ENCODE results near the gene VAV2. TPM values are rescaled to one million over a fixed set of nuclear protein-coding genes. Genes with fewer than 3 reads are reported as not detected.

Gene VAV2
- total and polyA plus RNA-seq, 4 donors: 13.0 to 28.2 (median 16.3) TPM

DNA sequence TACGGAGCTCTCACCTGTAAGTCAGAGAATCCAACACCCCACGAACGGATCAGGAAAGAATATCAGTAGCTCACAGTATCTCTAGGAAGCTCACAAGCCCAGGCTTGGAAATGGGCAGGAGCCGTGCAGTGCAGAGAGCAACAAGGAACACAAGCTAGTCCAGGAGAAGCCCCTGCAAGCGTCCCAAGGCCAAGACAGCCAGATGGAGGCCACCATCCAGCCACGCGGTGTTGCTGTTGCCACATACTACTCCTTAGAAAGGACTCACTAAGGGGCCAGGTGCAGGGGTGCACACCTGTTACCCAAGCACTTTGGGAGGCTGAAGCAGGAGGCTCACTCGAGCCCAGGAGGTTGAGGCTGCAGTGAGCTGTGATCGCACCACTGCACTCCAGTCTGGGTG is 15.4 kb upstream of the VAV2 start:
- no peak for ATAC-seq (ENCODE audit: insufficient read depth, low FRiP score)
- Histone ChIP-seq H3K27ac (ENCODE audit: low read depth in 1 of 2, low read length in 1 of 2) (no peak overlapping the region), H3K36me3 (ENCODE audit: control insufficient read depth in 4 of 4, insufficient read depth in 4 of 4, low read length in 4 of 4) (no peaks in the 10 kb centered on the region), H3K27me3 (ENCODE audit: control insufficient read depth in 3 of 3, insufficient read depth in 3 of 3, low read length in 2 of 3) (no peaks in the 10 kb centered on the region), H3K9me3 (ENCODE audit: control insufficient read depth in 4 of 4, insufficient read depth in 3 of 4, low read length in 3 of 4) (no peaks in the 10 kb centered on the region), H3K4me3 (no peak overlapping the region), H3K4me1 (ENCODE audit: control insufficient read depth in 5 of 5, insufficient read depth in 5 of 5, low read length in 5 of 5) (peaks cover 0 to 7% (median 0%) of the 10 kb centered on the region in 5 donors), H3K9ac (ENCODE audit: insufficient read depth in 1 of 2, low read length in 2 of 2) (no peak overlapping the region)
- TF ChIP-seq, protein P1, sequence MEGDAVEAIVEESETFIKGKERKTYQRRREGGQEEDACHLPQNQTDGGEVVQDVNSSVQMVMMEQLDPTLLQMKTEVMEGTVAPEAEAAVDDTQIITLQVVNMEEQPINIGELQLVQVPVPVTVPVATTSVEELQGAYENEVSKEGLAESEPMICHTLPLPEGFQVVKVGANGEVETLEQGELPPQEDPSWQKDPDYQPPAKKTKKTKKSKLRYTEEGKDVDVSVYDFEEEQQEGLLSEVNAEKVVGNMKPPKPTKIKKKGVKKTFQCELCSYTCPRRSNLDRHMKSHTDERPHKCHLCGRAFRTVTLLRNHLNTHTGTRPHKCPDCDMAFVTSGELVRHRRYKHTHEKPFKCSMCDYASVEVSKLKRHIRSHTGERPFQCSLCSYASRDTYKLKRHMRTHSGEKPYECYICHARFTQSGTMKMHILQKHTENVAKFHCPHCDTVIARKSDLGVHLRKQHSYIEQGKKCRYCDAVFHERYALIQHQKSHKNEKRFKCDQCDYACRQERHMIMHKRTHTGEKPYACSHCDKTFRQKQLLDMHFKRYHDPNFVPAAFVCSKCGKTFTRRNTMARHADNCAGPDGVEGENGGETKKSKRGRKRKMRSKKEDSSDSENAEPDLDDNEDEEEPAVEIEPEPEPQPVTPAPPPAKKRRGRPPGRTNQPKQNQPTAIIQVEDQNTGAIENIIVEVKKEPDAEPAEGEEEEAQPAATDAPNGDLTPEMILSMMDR (IDR thresholded peaks at IDR 0.05; ENCODE audit: control extremely low read depth, extremely low read depth): no peak
- no peak for DNase-seq
- 80 to 82% methylated on average over 9 of the region's 9 CpGs for whole genome bisulfite sequencing, 2 donors

DNA sequence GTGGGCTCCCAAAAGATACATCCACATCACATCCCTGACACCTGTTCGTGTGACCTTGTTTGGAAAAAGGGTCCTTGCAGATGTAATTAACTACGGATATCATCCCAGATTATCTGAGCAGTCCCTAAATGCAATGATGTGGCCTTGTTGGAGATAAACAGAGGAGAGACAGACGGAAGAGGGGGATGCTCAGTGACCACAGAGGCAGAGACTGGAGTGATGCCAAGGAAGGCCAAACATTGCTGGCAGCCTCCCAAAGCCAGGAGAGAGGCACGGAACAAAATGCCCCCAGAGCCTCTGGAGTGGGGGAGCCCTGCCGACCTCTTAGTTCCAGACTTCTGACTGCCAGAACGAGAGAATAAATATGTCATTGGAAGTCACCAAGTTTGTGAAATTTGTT is 15.0 kb upstream of the VAV2 start:
- Histone ChIP-seq H3K4me1 (ENCODE audit: control insufficient read depth in 5 of 5, insufficient read depth in 5 of 5, low read length in 5 of 5) (peaks cover 0 to 7% (median 0%) of the 10 kb centered on the region in 5 donors), H3K27me3 (ENCODE audit: control insufficient read depth in 3 of 3, insufficient read depth in 3 of 3, low read length in 2 of 3) (no peaks in the 10 kb centered on the region), H3K36me3 (ENCODE audit: control insufficient read depth in 4 of 4, insufficient read depth in 4 of 4, low read length in 4 of 4) (no peaks in the 10 kb centered on the region), H3K9ac (ENCODE audit: insufficient read depth in 1 of 2, low read length in 2 of 2) (no peak overlapping the region), H3K27ac (ENCODE audit: low read depth in 1 of 2, low read length in 1 of 2) (no peak overlapping the region), H3K9me3 (ENCODE audit: control insufficient read depth in 4 of 4, insufficient read depth in 3 of 4, low read length in 3 of 4) (no peaks in the 10 kb centered on the region), H3K4me3 (no peak overlapping the region)
- 33 to 38% methylated on average over 6 of the region's 6 CpGs for WGBS, 2 donors
- ATAC-seq (ENCODE audit: insufficient read depth, low FRiP score): no peak
- DNase-seq: peak in 1 of 3 donors; percentile 21
- TF ChIP-seq, protein P1 (IDR thresholded peaks at IDR 0.05; ENCODE audit: control extremely low read depth, extremely low read depth): no peak

DNA sequence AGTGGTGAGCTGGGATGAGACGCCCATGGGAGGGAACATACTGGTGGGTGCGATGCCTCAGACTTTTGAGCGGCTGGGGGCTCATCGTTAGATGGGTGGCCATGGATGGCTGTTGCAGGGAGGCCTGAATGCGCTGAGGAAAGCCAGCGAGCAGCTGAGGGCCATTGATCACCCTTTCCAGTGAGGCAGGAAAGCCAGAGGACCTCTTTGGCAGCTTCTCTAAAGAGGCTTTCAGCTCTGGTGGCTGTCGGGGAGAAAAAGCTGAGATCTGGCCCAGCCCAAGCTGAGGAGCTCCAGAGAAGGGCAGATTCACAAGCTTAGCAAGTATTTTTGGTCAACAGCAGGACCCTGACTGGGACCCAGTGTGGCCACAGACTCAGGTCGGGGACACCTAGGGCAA is 13.3 kb upstream of the VAV2 start:
- 88 to 90% methylated on average over 8 of the region's 8 CpGs for WGBS, 2 donors
- Histone ChIP-seq H3K27me3 (ENCODE audit: control insufficient read depth in 3 of 3, insufficient read depth in 3 of 3, low read length in 2 of 3) (no peaks in the 10 kb centered on the region), H3K4me3 (no peak overlapping the region), H3K9ac (ENCODE audit: insufficient read depth in 1 of 2, low read length in 2 of 2) (no peak overlapping the region), H3K36me3 (ENCODE audit: control insufficient read depth in 4 of 4, insufficient read depth in 4 of 4, low read length in 4 of 4) (no peaks in the 10 kb centered on the region), H3K4me1 (ENCODE audit: control insufficient read depth in 5 of 5, insufficient read depth in 5 of 5, low read length in 5 of 5) (peaks cover 0 to 8% (median under 1%) of the 10 kb centered on the region in 5 donors), H3K9me3 (ENCODE audit: control insufficient read depth in 4 of 4, insufficient read depth in 3 of 4, low read length in 3 of 4) (no peaks in the 10 kb centered on the region), H3K27ac (ENCODE audit: low read depth in 1 of 2, low read length in 1 of 2) (no peak overlapping the region)
- no peak for ATAC-seq (ENCODE audit: insufficient read depth, low FRiP score)
- TF ChIP-seq, protein P1 (IDR thresholded peaks at IDR 0.05; ENCODE audit: control extremely low read depth, extremely low read depth): no peak
- DNase-seq: no peak

DNA sequence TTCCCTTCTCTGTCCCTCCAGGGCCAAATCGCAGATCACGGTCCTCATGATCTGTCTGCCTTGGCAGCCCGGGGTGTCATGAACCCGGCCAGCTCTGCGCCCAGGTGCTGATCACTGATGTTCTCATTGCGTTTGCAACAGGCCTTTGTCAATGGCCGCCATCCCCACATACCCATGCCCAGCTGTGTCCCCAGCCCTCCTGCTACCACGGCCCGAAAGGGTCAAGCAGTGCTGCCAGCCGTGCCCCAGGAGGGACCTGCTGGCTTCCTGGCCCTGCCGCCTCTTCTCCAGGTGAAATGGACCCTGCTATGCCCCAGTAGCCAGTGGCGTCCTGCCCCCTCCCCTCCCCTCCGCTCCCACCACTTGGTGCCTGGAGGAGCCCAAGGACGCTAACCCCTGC is 12.8 kb upstream of the VAV2 start:
- no peak for DNase-seq
- TF ChIP-seq, protein P1 (IDR thresholded peaks at IDR 0.05; ENCODE audit: control extremely low read depth, extremely low read depth): no peak
- H3K4me1 ChIP-seq (ENCODE audit: control insufficient read depth in 5 of 5, insufficient read depth in 5 of 5, low read length in 5 of 5): peaks cover 0 to 13% (median 5%) of the 10 kb centered on the region in 5 donors

More for the DNA sequence above, 12.8 kb upstream of the VAV2 start:
- Histone ChIP-seq H3K36me3 (ENCODE audit: control insufficient read depth in 4 of 4, insufficient read depth in 4 of 4, low read length in 4 of 4) (no peaks in the 10 kb centered on the region), H3K27me3 (ENCODE audit: control insufficient read depth in 3 of 3, insufficient read depth in 3 of 3, low read length in 2 of 3) (no peaks in the 10 kb centered on the region), H3K9me3 (ENCODE audit: control insufficient read depth in 4 of 4, insufficient read depth in 3 of 4, low read length in 3 of 4) (no peaks in the 10 kb centered on the region), H3K27ac (ENCODE audit: low read depth in 1 of 2, low read length in 1 of 2) (no peak overlapping the region), H3K9ac (ENCODE audit: insufficient read depth in 1 of 2, low read length in 2 of 2) (no peak overlapping the region), H3K4me3 (no peak overlapping the region)
- 83 to 94% methylated on average over 14 of the region's 14 CpGs for WGBS, 2 donors
- no peak for ATAC-seq (ENCODE audit: insufficient read depth, low FRiP score)
